ENCODE measurements around the gene KCTD13. TPM values are rescaled to one million over a fixed set of nuclear protein-coding genes. Genes with fewer than 3 reads are reported as not detected.

Gene KCTD13
- polyA plus RNA-seq, 2 of the 4 experiments (the other 2 are of a cell fraction): 12.7 to 14.6 TPM

GRCh38 chr16:29876594-29877249, 49.3 kb downstream of the KCTD13 start:
- no peak for TF ChIP-seq CBX8 (IDR thresholded peaks at IDR 0.05)
- TF ChIP-seq, protein P1, sequence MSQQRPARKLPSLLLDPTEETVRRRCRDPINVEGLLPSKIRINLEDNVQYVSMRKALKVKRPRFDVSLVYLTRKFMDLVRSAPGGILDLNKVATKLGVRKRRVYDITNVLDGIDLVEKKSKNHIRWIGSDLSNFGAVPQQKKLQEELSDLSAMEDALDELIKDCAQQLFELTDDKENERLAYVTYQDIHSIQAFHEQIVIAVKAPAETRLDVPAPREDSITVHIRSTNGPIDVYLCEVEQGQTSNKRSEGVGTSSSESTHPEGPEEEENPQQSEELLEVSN (IDR thresholded peaks at IDR 0.05; ENCODE audit: borderline replicate concordance, low read depth): peak; percentile 58; the same call in 1 of the 2 replicates
- H3K4me3 ChIP-seq: peak overlapping the region; percentile 43
- FAIRE-seq (no peak), ATAC-seq (peak; percentile 65 to 79; a peak in 4 of 6 replicates), DNase-seq (ENCODE audit: low read depth in 1 of 2, low spot score in 1 of 2) (no peak)
- 0 out of 3 replicates have a peak, but pooled peaks cover 3% of the 10 kb centered on the region for H3K4me1 ChIP-seq
- ChIA-PET CTCF (interaction anchor here (1.2 to 1.9 kb wide), 3 partner anchors 10 to 176 kb away, joined by 4 to 7 read pairs (median 5); partner anchors contain the start of gene CDIPT), POLR2A (interaction anchor here (0.6 kb wide), 1 partner anchor 68 kb away, joined by 3 read pairs; no protein-coding TSS in a partner anchor)
- H3K4me2 ChIP-seq: peak overlapping the region; percentile 75
- peak overlapping the region in 1 of 2 experiments; percentile 45; a peak in 1 of 6 replicates for H3K27ac ChIP-seq
- 29% methylated on average over 41 of the region's 45 CpGs for WGBS (ENCODE audit: missing lambda C conversion rate)
- no peaks in the 10 kb centered on the region for H3K9me3 ChIP-seq

- H3K4me3 ChIP-seq: peak overlapping the region; percentile 43
- peak; percentile 30 to 68; a peak in 4 of 6 replicates for ATAC-seq
Measured at GRCh38 chr16:29876217-29876593, 49.8 kb downstream of the KCTD13 start.

DNA sequence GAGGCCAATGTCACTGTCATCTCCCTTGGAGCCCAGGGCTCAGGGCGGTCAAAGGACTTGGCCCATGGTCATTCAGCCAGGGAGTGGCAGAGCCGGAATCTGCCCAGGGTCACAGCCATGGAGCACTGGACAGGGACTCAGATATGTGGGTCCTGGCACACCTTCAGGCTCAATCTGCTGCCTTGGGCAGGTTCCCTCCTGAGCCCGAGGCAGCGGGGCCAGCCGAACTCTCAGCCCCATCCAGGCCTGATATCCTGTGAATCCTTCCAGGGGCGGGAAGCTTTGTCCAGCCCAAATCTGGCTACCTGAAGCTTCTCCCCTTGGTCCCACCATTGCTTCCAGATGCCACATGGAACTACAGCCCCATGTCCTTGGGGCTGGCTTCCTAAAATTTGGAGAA, 50.8 kb downstream of the KCTD13 start:
- no peak for ATAC-seq
- ChIA-PET POLR2A (interaction anchor here (0.6 kb wide), 1 partner anchor 53 kb away, joined by 3 read pairs; no protein-coding TSS in a partner anchor), CTCF (interaction anchor here (0.8 to 1.6 kb wide), 3 partner anchors 12 to 55 kb away, joined by 3 to 5 read pairs (median 3); partner anchors contain the start of genes CDIPT and MVP)
- H3K4me3 ChIP-seq: no peak overlapping the region
- no peak for DNase-seq (ENCODE audit: low read depth in 1 of 2, low spot score in 1 of 2)
- TF ChIP-seq EHMT2 (IDR thresholded peaks at IDR 0.05; ENCODE audit: low read depth) (no peak), NR3C1 (IDR thresholded peaks at IDR 0.05) (no peak), FOSL2 (IDR thresholded peaks at IDR 0.05) (no peak), FOSL2 (CRISPR knock-in tag; IDR thresholded peaks at IDR 0.05) (no peak), HOXB13 (CRISPR knock-in tag; IDR thresholded peaks at IDR 0.05; ENCODE audit: low read depth) (no peak), HMGXB4 (CRISPR knock-in tag; IDR thresholded peaks at IDR 0.05; ENCODE audit: borderline replicate concordance) (no peak), HDAC2 (IDR thresholded peaks at IDR 0.05) (no peak), MAZ (IDR thresholded peaks at IDR 0.05; ENCODE audit: borderline replicate concordance, low read depth, low read length) (no peak), ZFP36 (IDR thresholded peaks at IDR 0.05; ENCODE audit: borderline replicate concordance, partially characterized antibody) (no peak), HEYL (CRISPR knock-in tag; IDR thresholded peaks at IDR 0.05) (no peak)
- TF ChIP-seq, protein P2, sequence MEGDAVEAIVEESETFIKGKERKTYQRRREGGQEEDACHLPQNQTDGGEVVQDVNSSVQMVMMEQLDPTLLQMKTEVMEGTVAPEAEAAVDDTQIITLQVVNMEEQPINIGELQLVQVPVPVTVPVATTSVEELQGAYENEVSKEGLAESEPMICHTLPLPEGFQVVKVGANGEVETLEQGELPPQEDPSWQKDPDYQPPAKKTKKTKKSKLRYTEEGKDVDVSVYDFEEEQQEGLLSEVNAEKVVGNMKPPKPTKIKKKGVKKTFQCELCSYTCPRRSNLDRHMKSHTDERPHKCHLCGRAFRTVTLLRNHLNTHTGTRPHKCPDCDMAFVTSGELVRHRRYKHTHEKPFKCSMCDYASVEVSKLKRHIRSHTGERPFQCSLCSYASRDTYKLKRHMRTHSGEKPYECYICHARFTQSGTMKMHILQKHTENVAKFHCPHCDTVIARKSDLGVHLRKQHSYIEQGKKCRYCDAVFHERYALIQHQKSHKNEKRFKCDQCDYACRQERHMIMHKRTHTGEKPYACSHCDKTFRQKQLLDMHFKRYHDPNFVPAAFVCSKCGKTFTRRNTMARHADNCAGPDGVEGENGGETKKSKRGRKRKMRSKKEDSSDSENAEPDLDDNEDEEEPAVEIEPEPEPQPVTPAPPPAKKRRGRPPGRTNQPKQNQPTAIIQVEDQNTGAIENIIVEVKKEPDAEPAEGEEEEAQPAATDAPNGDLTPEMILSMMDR (IDR thresholded peaks at IDR 0.05): no peak
- no peak for FAIRE-seq
- H3K9me3 ChIP-seq: no peaks in the 10 kb centered on the region
- no peak overlapping the region for H3K27ac ChIP-seq
- H3K4me2 ChIP-seq: no peak overlapping the region
- 84% methylated on average over 4 of the region's 6 CpGs for WGBS (ENCODE audit: missing lambda C conversion rate)
- 0 out of 3 replicates have a peak, but pooled peaks cover 3% of the 10 kb centered on the region for H3K4me1 ChIP-seq

More at GRCh38 chr16:29876217-29876593, 49.8 kb downstream of the KCTD13 start:
- no peak for FAIRE-seq
- Histone ChIP-seq H3K9me3 (no peaks in the 10 kb centered on the region), H3K4me1 (0 out of 3 replicates have a peak, but pooled peaks cover 3% of the 10 kb centered on the region), H3K4me2 (peak overlapping the region; percentile 75), H3K27ac (peak overlapping the region in 1 of 2 experiments; percentile 45; a peak in 1 of 6 replicates)
- WGBS (ENCODE audit: missing lambda C conversion rate): 25% methylated on average over 15 of the region's 18 CpGs
- no peak for TF ChIP-seq JUNB (IDR thresholded peaks at IDR 0.05)
- TF ChIP-seq, protein P2 (IDR thresholded peaks at IDR 0.05): no peak
- TF ChIP-seq TFCP2L1 (CRISPR knock-in tag; IDR thresholded peaks at IDR 0.05): no peak
- no peak for TF ChIP-seq BCL3 (IDR thresholded peaks at IDR 0.05)
- no peak for TF ChIP-seq EHF (CRISPR knock-in tag; IDR thresholded peaks at IDR 0.05)
- TF ChIP-seq HOXB5 (CRISPR knock-in tag; IDR thresholded peaks at IDR 0.05): no peak
- TF ChIP-seq ELK1 (IDR thresholded peaks at IDR 0.05; ENCODE audit: low read depth, low read length): no peak
- TF ChIP-seq FOSB (CRISPR knock-in tag; IDR thresholded peaks at IDR 0.05): no peak
- no peak for TF ChIP-seq ZSCAN20 (CRISPR knock-in tag; IDR thresholded peaks at IDR 0.05)
- no peak for TF ChIP-seq EHMT2 (IDR thresholded peaks at IDR 0.05; ENCODE audit: low read depth)
- no peak for DNase-seq (ENCODE audit: low read depth in 1 of 2, low spot score in 1 of 2)
- POLR2A ChIA-PET: no interaction called here
- CTCF ChIA-PET: interaction anchor here (0.8 to 1.2 kb wide), 2 partner anchors 18 to 176 kb away, joined by 3 to 4 read pairs; no protein-coding TSS in a partner anchor

Measured in A549 (cell line).